ENCODE results near the gene IKZF3. TPM values are rescaled to one million over a fixed set of nuclear protein-coding genes. Genes with fewer than 3 reads are reported as not detected.

Gene IKZF3
- total and polyA plus RNA-seq, 7 donors = under 0.01 to 12.3 (median 0.36) TPM

DNA sequence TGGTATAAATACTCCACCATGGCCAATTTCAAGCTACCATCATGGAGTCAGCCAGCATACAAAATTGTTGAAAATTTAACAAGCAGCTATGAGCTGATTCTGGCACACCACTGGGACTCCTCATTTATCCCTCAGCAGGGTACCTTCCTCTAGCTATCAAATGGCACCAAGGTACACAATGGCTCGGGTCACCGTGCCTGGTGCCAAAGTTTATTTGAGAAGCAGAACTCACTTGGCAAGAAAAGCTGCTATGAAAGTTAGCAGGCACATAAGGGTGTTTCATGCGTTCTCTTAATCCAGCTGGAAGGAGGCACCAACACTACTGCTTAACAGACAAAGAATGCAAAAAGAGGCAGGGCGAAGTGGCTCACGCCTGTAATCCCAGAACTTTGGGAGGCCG lies 51.6 kb downstream of the IKZF3 start:
- Histone ChIP-seq H3K4me3 (no peak overlapping the region), H3K27me3 (peaks cover 0 to 13% (median 0%) of the 10 kb centered on the region in 3 donors), H3K9me3 (no peaks in the 10 kb centered on the region), H3K27ac (no peak overlapping the region), H3K4me1 (no peaks in the 10 kb centered on the region), H3K36me3 (no peaks in the 10 kb centered on the region)
- DNase-seq = no peak
- 65 to 83% methylated on average over 6 of the region's 6 CpGs for WGBS, 2 donors
- intact Hi-C loops (cut with DNase I) = no loop called here
- no peak for TF ChIP-seq POLR2AphosphoS5 (IDR thresholded peaks at IDR 0.05)
- no peak for TF ChIP-seq EP300 (IDR thresholded peaks at IDR 0.05)
- no peak for TF ChIP-seq POLR2A (IDR thresholded peaks at IDR 0.05)
- TF ChIP-seq, protein P1, sequence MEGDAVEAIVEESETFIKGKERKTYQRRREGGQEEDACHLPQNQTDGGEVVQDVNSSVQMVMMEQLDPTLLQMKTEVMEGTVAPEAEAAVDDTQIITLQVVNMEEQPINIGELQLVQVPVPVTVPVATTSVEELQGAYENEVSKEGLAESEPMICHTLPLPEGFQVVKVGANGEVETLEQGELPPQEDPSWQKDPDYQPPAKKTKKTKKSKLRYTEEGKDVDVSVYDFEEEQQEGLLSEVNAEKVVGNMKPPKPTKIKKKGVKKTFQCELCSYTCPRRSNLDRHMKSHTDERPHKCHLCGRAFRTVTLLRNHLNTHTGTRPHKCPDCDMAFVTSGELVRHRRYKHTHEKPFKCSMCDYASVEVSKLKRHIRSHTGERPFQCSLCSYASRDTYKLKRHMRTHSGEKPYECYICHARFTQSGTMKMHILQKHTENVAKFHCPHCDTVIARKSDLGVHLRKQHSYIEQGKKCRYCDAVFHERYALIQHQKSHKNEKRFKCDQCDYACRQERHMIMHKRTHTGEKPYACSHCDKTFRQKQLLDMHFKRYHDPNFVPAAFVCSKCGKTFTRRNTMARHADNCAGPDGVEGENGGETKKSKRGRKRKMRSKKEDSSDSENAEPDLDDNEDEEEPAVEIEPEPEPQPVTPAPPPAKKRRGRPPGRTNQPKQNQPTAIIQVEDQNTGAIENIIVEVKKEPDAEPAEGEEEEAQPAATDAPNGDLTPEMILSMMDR (IDR thresholded peaks at IDR 0.05) = no peak

DNA sequence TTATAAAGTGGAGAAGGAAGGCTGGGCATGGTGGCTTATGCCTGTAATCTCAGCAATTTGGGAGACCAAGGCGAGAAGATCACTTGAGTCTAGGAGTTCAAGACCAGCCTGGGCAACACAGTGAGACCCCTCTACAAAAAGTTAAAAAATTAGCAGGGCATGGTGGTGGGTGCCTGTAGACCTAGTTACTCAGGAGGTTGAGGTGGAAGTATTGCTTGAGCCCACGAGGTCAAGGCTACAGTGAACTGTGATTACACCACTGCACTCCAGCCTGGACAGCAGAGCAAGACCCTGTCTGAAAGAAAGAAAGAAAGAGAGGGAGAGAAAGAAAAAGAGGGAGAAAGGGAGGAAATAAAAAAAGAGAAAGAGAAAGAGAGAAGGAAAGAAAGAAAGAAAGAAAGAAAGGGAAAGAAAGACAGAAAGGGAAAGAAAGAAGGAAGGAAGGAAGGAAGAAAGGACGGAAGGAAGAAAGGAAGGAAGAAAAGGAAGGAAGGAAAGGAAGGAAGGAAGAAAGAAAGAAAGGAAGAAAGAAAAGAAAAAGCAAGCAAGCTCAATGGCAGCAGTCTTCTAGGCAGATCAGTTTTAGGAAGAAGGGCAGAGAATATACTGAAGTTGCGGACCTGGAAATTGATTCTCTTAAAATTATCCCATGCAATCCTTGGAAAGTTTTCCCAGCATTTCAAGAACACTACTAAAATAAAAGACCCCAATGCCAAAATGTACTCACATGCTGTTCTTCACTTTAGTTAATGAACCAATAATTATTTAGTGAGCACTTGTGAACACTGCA lies 53.0 kb downstream of the IKZF3 start:
- DNase-seq = no peak
- Histone ChIP-seq H3K4me1 (no peaks in the 10 kb centered on the region), H3K27me3 (peaks cover 0 to 13% (median 0%) of the 10 kb centered on the region in 3 donors), H3K9me3 (no peaks in the 10 kb centered on the region), H3K4me3 (no peak overlapping the region), H3K36me3 (no peaks in the 10 kb centered on the region), H3K27ac (no peak overlapping the region)
- WGBS, 2 donors = 84 to 87% methylated on average over 4 of the region's 4 CpGs
- intact Hi-C loops (cut with DNase I) = no loop called here
- TF ChIP-seq EP300 (IDR thresholded peaks at IDR 0.05) (no peak), POLR2AphosphoS5 (IDR thresholded peaks at IDR 0.05) (no peak), POLR2A (IDR thresholded peaks at IDR 0.05) (no peak)
- TF ChIP-seq, protein P1 (IDR thresholded peaks at IDR 0.05) = no peak

DNA sequence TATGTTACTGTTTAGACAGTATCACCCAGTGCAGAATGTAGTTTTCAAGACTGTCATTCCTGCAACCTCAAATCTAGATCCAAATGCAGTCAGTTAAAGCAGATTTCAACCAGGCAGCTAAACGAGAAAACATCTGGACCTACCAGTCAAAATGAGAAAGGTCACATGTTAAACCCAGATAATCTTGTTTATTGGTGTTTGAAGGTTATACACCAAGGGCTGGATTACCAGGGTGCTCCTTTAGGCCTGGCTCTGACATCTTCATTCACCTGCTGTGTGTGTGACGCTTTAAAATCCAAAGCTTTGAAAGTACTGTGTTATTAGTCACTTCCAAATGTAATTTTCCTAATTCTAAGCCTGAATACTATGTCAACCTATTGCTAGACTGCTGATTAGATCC lies 54.9 kb downstream of the IKZF3 start:
- no peaks in the 10 kb centered on the region for H3K9me3 ChIP-seq
- TF ChIP-seq, protein P1 (IDR thresholded peaks at IDR 0.05) = no peak
- TF ChIP-seq POLR2AphosphoS5 (IDR thresholded peaks at IDR 0.05) (no peak), POLR2A (IDR thresholded peaks at IDR 0.05) (no peak), EP300 (IDR thresholded peaks at IDR 0.05) (no peak)
- intact Hi-C loops (cut with DNase I) = no loop called here
- DNase-seq = no peak
- H3K36me3 ChIP-seq = no peaks in the 10 kb centered on the region
- WGBS, 2 donors = 58 to 63% methylated on average over 2 of the region's 2 CpGs
- no peak overlapping the region for H3K27ac ChIP-seq
- H3K4me1 ChIP-seq = no peaks in the 10 kb centered on the region
- H3K4me3 ChIP-seq = no peak overlapping the region
- H3K27me3 ChIP-seq = peaks cover 0 to 13% (median 0%) of the 10 kb centered on the region in 3 donors

DNA sequence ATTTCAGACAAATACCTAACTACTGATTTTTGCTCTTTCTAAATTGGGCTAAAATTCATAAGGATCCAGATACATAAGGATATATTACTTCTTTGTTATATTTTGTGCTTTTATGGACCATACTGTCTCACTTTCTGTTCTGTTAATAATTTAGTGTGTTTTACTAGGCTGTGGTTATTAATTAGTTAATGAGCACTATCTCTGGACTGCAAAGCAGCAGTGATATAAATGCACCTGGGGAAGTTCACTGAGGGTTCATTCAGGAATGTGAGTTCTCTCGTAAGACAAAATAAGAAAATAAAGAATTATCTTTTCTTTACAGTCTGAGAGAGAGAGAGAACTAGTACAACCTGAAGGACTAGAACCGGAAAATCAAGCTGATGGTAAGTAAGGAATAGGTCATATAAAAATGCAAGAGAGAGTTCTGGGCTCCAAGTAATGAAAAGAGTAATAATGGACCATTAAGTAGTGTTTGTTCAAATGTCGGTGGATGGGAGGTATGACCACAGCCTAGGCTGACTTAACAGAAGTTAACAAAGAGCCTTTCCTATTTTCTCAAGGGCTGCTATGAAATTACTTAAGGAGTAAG lies 55.6 kb downstream of the IKZF3 start:
- intact Hi-C loops (cut with DNase I) = no loop called here
- TF ChIP-seq, protein P1 (IDR thresholded peaks at IDR 0.05) = no peak
- TF ChIP-seq POLR2AphosphoS5 (IDR thresholded peaks at IDR 0.05) = no peak
- TF ChIP-seq EP300 (IDR thresholded peaks at IDR 0.05) = no peak
- TF ChIP-seq POLR2A (IDR thresholded peaks at IDR 0.05) = no peak
- 41 to 62% methylated on average over 3 of the region's 3 CpGs for WGBS, 2 donors
- no peak overlapping the region for H3K4me3 ChIP-seq
- H3K36me3 ChIP-seq = no peaks in the 10 kb centered on the region
- H3K9me3 ChIP-seq = no peaks in the 10 kb centered on the region
- no peak overlapping the region for H3K27ac ChIP-seq
- no peaks in the 10 kb centered on the region for H3K4me1 ChIP-seq
- DNase-seq = no peak
- peaks cover 0 to 8% (median 0%) of the 10 kb centered on the region in 3 donors for H3K27me3 ChIP-seq
